ENCODE results near the gene AIG1. TPM values are rescaled to one million over a fixed set of nuclear protein-coding genes. Genes with fewer than 3 reads are reported as not detected.

The AIG1 gene
- total and polyA plus RNA-seq, 2 of the 13 experiments (the other 11 are each of a cell fraction or from before 2014, with no cell fraction given) = 115 to 197 TPM

GRCh38 chr6:143059663-143060353, 881 bp upstream of the AIG1 start (continued):
- TF ChIP-seq, protein P1, sequence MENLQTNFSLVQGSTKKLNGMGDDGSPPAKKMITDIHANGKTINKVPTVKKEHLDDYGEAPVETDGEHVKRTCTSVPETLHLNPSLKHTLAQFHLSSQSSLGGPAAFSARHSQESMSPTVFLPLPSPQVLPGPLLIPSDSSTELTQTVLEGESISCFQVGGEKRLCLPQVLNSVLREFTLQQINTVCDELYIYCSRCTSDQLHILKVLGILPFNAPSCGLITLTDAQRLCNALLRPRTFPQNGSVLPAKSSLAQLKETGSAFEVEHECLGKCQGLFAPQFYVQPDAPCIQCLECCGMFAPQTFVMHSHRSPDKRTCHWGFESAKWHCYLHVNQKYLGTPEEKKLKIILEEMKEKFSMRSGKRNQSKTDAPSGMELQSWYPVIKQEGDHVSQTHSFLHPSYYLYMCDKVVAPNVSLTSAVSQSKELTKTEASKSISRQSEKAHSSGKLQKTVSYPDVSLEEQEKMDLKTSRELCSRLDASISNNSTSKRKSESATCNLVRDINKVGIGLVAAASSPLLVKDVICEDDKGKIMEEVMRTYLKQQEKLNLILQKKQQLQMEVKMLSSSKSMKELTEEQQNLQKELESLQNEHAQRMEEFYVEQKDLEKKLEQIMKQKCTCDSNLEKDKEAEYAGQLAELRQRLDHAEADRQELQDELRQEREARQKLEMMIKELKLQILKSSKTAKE (CRISPR knock-in tag; IDR thresholded peaks at IDR 0.05; ENCODE audit: borderline replicate concordance) = 0 out of 2 replicates have a peak, but pooled peaks have one; percentile 46
- TF ChIP-seq THAP11 (CRISPR knock-in tag; IDR thresholded peaks at IDR 0.05) (peak; percentile 73), ATM (IDR thresholded peaks at IDR 0.05; ENCODE audit: borderline replicate concordance) (no peak), ZC3H4 (CRISPR knock-in tag; IDR thresholded peaks at IDR 0.05; ENCODE audit: borderline replicate concordance) (peak; percentile 72), NFIC (IDR thresholded peaks at IDR 0.05; ENCODE audit: low read length) (peak; percentile 51; the same call in 1 of the 2 replicates), EP300 (IDR thresholded peaks at IDR 0.05; ENCODE audit: low read depth in 2 of 2, low read length in 2 of 2) (peak in 1 of 2 experiments; percentile 83; a peak in 2 of 4 replicates), EP300 (CRISPR knock-in tag; IDR thresholded peaks at IDR 0.05; ENCODE audit: borderline replicate concordance) (peak; percentile 80), MIXL1 (CRISPR knock-in tag; IDR thresholded peaks at IDR 0.05) (peak; percentile 86), HNF4A (CRISPR knock-in tag; IDR thresholded peaks at IDR 0.05) (no peak; the same call in 1 of the 2 replicates), ZSCAN9 (CRISPR knock-in tag; IDR thresholded peaks at IDR 0.05; ENCODE audit: borderline replicate concordance) (peak; percentile 38; the same call in 1 of the 2 replicates), DR1 (CRISPR knock-in tag; IDR thresholded peaks at IDR 0.05) (0 out of 2 replicates have a peak, but pooled peaks have one; percentile 60), CEBPG (CRISPR knock-in tag; IDR thresholded peaks at IDR 0.05) (peak; percentile 98), POGZ (CRISPR knock-in tag; IDR thresholded peaks at IDR 0.05) (peak; percentile 42; the same call in 1 of the 2 replicates), ZKSCAN8 (CRISPR knock-in tag; IDR thresholded peaks at IDR 0.05; ENCODE audit: borderline replicate concordance) (0 out of 2 replicates have a peak, but pooled peaks have one; percentile 40), FOXO1 (CRISPR knock-in tag; IDR thresholded peaks at IDR 0.05) (peak; percentile 58; the same call in 1 of the 2 replicates), HOXD1 (CRISPR knock-in tag; IDR thresholded peaks at IDR 0.05) (no peak), ZSCAN29 (CRISPR knock-in tag; conservative IDR thresholded peaks at IDR 0.05) (0 out of 2 replicates have a peak, but pooled peaks have one; percentile 58), POLR2A (IDR thresholded peaks at IDR 0.05; ENCODE audit: insufficient read depth in 1 of 2, low read depth in 2 of 2, low read length in 2 of 2) (peak; percentile 47 to 77; a peak in 3 of 4 replicates), SAP130 (CRISPR knock-in tag; IDR thresholded peaks at IDR 0.05; ENCODE audit: low read depth) (peak; percentile 91), ARID3A (IDR thresholded peaks at IDR 0.05; ENCODE audit: low read depth, low read length) (peak; percentile 87)
- TF ChIP-seq, protein P2, sequence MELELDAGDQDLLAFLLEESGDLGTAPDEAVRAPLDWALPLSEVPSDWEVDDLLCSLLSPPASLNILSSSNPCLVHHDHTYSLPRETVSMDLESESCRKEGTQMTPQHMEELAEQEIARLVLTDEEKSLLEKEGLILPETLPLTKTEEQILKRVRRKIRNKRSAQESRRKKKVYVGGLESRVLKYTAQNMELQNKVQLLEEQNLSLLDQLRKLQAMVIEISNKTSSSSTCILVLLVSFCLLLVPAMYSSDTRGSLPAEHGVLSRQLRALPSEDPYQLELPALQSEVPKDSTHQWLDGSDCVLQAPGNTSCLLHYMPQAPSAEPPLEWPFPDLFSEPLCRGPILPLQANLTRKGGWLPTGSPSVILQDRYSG (CRISPR knock-in tag; IDR thresholded peaks at IDR 0.05) = 0 out of 2 replicates have a peak, but pooled peaks have one; percentile 27
- TF ChIP-seq, protein P3, sequence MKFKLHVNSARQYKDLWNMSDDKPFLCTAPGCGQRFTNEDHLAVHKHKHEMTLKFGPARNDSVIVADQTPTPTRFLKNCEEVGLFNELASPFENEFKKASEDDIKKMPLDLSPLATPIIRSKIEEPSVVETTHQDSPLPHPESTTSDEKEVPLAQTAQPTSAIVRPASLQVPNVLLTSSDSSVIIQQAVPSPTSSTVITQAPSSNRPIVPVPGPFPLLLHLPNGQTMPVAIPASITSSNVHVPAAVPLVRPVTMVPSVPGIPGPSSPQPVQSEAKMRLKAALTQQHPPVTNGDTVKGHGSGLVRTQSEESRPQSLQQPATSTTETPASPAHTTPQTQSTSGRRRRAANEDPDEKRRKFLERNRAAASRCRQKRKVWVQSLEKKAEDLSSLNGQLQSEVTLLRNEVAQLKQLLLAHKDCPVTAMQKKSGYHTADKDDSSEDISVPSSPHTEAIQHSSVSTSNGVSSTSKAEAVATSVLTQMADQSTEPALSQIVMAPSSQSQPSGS (CRISPR knock-in tag; IDR thresholded peaks at IDR 0.05) = peak; percentile 42; the same call in 1 of the 2 replicates

All from HepG2 (cell line).